H1 (cell line): ENCODE results near the gene CD276. TPM values are rescaled to one million over a fixed set of nuclear protein-coding genes. Genes with fewer than 3 reads are reported as not detected.

Experiments used
- EZH2 ChIP-seq: fragments of 200-600 bp; sonication (generic); IDR thresholded peaks from 2 replicates; pipeline ENCODE4 v1.7.1; 2012; ENCODE audit warnings: low read depth, mild to moderate bottlenecking, moderate library complexity, low read length, inconsistent platforms; ENCODE audit not compliant: severe bottlenecking
- GABPA ChIP-seq: IDR thresholded peaks from 2 replicates; pipeline ENCODE4 v1.6.1; 2011; ENCODE audit warnings: mild to moderate bottlenecking, low read length, moderate library complexity, borderline replicate concordance; ENCODE audit not compliant: insufficient read depth
- HDAC6 ChIP-seq: IDR thresholded peaks from one replicate; pipeline ENCODE4 v1.7.1; 2012; ENCODE audit warnings: low read depth, mild to moderate bottlenecking, inconsistent platforms, low read length, moderate library complexity
- KDM1A ChIP-seq: fragments of 200-600, 300-600 bp; sonication (generic); IDR thresholded peaks from 2 replicates; pipeline ENCODE4 v1.7.1; 2016; ENCODE audit warnings: mild to moderate bottlenecking, low read length, borderline replicate concordance
- PHF8 ChIP-seq: fragments of 200-600 bp; sonication (generic); conservative IDR thresholded peaks from 2 replicates; pipeline ENCODE4 v1.7.1; 2012; ENCODE audit warnings: low read depth, mild to moderate bottlenecking, inconsistent platforms, low read length, moderate library complexity
- RNF2 ChIP-seq: fragments of 200-900, 300-1000 bp; sonication (generic); IDR thresholded peaks from 2 replicates; pipeline ENCODE4 v1.7.1; 2016; ENCODE audit warnings: borderline replicate concordance, low read depth, mild to moderate bottlenecking, antibody characterized with exemption, low read length; ENCODE audit not compliant: poor library complexity, severe bottlenecking; ENCODE audit errors: missing control alignments
- TBP ChIP-seq: IDR thresholded peaks from 2 replicates; pipeline ENCODE4 v1.6.1; 2011; ENCODE audit warnings: low read depth, low read length, improper control_type of control experiment
- YY1 ChIP-seq: IDR thresholded peaks from 2 replicates; pipeline ENCODE4 v1.6.1; 2011; ENCODE audit warnings: low read depth, mild to moderate bottlenecking, low read length
- polyA plus RNA-seq, 7 experiments: library from polyadenylated mRNA; depleted of rRNA in 3 of 7; stranded (reverse) in 5 of 7; unstranded in 2 of 7; fragments of >200 nt in 5 of 7; fragments of 200-250 nt in 2 of 7; gene quantifications; 1 replicate in 5 of 7; 2 replicates in 1 of 7; 4 replicates in 1 of 7; pipeline versions ENCODE4 v1.2.1 to v1.2.3, GENCODE V29; 2011 to 2013; ENCODE audit warnings: missing spikeins in 2 of 7, mixed read lengths in 2 of 7
- total RNA-seq: library from RNA; stranded (reverse); fragmentation: NEBNext Ultra II Directional; extraction: Animal tissue kit (Norgen Biotek cat#: 25700); gene quantifications from 2 replicates; pipeline ENCODE4 v1.2.1, GENCODE V29; 2021
- TF ChIP-seq, protein P1 (sequence below): fragments of 300-600 bp; sonication (generic); IDR thresholded peaks from 2 replicates; pipeline ENCODE4 v1.7.1; 2012; ENCODE audit warnings: low read length, moderate library complexity, mild to moderate bottlenecking, inconsistent platforms; ENCODE audit not compliant: insufficient replicate concordance
- TF ChIP-seq, protein P2 (sequence below): IDR thresholded peaks from 2 replicates; pipeline ENCODE4 v1.6.1; 2012; ENCODE audit warnings: inconsistent platforms

Gene CD276
- total and polyA plus RNA-seq, 2 of the 8 experiments (the other 6 are each of a cell fraction or from before 2014, with no cell fraction given) = 156 to 158 TPM

DNA sequence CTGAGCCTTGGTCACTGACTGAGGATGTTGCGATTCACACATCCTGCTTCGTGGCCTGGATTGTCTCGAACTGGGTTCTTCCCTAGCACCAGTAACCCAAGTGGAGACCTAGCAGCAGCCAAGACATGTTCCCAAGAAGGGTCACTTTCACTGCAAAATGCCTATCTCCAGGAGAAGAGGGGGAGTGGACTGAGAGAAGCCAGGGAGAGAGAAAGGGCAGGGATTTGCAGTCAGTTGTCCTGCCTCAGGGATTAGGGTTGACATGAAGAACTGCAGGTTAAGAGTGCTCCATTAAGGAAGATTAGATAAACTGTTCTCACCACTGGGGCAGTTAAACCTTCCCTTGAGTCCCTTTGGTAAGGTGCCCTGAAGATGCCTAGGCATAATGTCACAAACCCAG lies 5.7 kb upstream of the CD276 start (continued):
- TF ChIP-seq, protein P1, sequence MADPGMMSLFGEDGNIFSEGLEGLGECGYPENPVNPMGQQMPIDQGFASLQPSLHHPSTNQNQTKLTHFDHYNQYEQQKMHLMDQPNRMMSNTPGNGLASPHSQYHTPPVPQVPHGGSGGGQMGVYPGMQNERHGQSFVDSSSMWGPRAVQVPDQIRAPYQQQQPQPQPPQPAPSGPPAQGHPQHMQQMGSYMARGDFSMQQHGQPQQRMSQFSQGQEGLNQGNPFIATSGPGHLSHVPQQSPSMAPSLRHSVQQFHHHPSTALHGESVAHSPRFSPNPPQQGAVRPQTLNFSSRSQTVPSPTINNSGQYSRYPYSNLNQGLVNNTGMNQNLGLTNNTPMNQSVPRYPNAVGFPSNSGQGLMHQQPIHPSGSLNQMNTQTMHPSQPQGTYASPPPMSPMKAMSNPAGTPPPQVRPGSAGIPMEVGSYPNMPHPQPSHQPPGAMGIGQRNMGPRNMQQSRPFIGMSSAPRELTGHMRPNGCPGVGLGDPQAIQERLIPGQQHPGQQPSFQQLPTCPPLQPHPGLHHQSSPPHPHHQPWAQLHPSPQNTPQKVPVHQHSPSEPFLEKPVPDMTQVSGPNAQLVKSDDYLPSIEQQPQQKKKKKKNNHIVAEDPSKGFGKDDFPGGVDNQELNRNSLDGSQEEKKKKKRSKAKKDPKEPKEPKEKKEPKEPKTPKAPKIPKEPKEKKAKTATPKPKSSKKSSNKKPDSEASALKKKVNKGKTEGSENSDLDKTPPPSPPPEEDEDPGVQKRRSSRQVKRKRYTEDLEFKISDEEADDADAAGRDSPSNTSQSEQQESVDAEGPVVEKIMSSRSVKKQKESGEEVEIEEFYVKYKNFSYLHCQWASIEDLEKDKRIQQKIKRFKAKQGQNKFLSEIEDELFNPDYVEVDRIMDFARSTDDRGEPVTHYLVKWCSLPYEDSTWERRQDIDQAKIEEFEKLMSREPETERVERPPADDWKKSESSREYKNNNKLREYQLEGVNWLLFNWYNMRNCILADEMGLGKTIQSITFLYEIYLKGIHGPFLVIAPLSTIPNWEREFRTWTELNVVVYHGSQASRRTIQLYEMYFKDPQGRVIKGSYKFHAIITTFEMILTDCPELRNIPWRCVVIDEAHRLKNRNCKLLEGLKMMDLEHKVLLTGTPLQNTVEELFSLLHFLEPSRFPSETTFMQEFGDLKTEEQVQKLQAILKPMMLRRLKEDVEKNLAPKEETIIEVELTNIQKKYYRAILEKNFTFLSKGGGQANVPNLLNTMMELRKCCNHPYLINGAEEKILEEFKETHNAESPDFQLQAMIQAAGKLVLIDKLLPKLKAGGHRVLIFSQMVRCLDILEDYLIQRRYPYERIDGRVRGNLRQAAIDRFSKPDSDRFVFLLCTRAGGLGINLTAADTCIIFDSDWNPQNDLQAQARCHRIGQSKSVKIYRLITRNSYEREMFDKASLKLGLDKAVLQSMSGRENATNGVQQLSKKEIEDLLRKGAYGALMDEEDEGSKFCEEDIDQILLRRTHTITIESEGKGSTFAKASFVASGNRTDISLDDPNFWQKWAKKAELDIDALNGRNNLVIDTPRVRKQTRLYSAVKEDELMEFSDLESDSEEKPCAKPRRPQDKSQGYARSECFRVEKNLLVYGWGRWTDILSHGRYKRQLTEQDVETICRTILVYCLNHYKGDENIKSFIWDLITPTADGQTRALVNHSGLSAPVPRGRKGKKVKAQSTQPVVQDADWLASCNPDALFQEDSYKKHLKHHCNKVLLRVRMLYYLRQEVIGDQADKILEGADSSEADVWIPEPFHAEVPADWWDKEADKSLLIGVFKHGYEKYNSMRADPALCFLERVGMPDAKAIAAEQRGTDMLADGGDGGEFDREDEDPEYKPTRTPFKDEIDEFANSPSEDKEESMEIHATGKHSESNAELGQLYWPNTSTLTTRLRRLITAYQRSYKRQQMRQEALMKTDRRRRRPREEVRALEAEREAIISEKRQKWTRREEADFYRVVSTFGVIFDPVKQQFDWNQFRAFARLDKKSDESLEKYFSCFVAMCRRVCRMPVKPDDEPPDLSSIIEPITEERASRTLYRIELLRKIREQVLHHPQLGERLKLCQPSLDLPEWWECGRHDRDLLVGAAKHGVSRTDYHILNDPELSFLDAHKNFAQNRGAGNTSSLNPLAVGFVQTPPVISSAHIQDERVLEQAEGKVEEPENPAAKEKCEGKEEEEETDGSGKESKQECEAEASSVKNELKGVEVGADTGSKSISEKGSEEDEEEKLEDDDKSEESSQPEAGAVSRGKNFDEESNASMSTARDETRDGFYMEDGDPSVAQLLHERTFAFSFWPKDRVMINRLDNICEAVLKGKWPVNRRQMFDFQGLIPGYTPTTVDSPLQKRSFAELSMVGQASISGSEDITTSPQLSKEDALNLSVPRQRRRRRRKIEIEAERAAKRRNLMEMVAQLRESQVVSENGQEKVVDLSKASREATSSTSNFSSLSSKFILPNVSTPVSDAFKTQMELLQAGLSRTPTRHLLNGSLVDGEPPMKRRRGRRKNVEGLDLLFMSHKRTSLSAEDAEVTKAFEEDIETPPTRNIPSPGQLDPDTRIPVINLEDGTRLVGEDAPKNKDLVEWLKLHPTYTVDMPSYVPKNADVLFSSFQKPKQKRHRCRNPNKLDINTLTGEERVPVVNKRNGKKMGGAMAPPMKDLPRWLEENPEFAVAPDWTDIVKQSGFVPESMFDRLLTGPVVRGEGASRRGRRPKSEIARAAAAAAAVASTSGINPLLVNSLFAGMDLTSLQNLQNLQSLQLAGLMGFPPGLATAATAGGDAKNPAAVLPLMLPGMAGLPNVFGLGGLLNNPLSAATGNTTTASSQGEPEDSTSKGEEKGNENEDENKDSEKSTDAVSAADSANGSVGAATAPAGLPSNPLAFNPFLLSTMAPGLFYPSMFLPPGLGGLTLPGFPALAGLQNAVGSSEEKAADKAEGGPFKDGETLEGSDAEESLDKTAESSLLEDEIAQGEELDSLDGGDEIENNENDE = no peak
- TF ChIP-seq YY1 = no peak
- TF ChIP-seq PHF8 = no peak
- TF ChIP-seq TBP = no peak
- TF ChIP-seq, protein P2, sequence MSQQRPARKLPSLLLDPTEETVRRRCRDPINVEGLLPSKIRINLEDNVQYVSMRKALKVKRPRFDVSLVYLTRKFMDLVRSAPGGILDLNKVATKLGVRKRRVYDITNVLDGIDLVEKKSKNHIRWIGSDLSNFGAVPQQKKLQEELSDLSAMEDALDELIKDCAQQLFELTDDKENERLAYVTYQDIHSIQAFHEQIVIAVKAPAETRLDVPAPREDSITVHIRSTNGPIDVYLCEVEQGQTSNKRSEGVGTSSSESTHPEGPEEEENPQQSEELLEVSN = no peak
- TF ChIP-seq KDM1A = no peak
- TF ChIP-seq HDAC6 = no peak
- TF ChIP-seq EZH2 = no peak
- TF ChIP-seq RNF2 = no peak
- TF ChIP-seq GABPA = no peak
